ENCODE measurements around the gene XKR7.

GRCh38 chr20:31969991-31970390 is 2.0 kb downstream of the XKR7 start:
- TF ChIP-seq CTCF (optimal IDR thresholded peaks at IDR 0.05 in 1 of 3, IDR thresholded peaks at IDR 0.05 in 1 of 3, conservative IDR thresholded peaks at IDR 0.05 in 1 of 3; ENCODE audit: extremely low read depth in 1 of 3, insufficient read depth in 2 of 3, low read length in 3 of 3) (no peak), EZH2 (IDR thresholded peaks at IDR 0.05; ENCODE audit: low read length) (no peak)

All from keratinocyte (primary cell).